ENCODE results near the gene LTBP1. TPM values are rescaled to one million over a fixed set of nuclear protein-coding genes. Genes with fewer than 3 reads are reported as not detected.

The LTBP1 gene
- polyA plus RNA-seq, 3 donors from 2014 or later: 0.58 to 2.0 TPM; not detected in 1

DNA sequence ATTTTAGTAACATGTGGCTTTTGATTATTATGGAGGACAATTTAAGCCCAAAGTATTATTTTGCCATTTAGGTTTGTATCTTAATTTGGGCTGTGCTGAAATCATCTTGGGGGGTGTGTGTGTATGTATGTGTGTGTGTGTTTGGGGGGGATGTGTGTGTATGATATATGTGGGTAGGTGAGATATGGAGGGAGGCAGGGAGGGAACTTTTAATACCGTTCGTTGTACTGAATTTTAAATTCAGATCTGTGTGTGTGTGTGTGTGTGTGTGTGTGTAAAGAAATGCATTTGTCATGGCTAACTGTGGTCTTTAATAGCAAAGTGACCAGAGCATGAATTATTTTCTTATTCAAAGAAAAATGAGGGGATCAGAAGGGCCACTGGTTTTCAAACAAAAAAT is 113.7 kb downstream of the LTBP1 start:
- Mint-ChIP-seq H3K4me3 (no peak overlapping the region), H3K9me3 (no peaks in the 10 kb centered on the region), H3K36me3 (no peaks in the 10 kb centered on the region), H3K4me1 (no peaks in the 10 kb centered on the region), H3K27ac (no peak overlapping the region), H3K27me3 (ENCODE audit: low read depth in 3 of 3) (peaks cover 0 to 4% (median 2%) of the 10 kb centered on the region in 3 donors)
- DNase-seq: no peak

DNA sequence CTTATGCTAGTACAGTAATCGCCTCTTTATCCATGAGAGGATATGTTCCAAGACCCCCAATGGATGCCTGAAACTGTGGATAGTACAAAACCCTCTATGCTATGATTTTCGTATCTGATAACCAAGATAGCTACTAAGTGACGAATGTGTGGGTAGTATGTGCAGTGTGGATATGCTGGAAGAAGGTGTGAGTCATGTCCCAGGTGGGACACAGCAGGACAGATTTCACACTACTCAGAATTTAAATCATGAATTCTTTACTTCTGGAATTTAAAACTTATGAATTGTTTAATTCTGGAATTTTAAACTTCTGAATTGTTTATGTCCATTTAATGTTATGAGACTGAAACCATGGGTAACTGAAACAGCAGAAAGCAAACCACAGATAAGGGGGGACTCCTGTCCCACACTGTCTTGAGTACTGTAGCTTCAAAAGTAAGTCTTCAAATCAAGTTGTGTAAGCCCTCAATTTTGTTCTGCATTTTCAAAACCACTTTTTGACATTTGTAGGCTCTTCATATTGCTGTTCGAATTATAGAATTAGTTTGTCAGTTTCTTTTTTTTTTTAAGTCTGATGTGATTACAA is 116.0 kb downstream of the LTBP1 start:
- no peaks in the 10 kb centered on the region for H3K9me3 Mint-ChIP-seq
- peaks cover 2 to 4% (median 3%) of the 10 kb centered on the region in 3 donors for H3K27me3 Mint-ChIP-seq (ENCODE audit: low read depth in 3 of 3)
- DNase-seq: no peak
- no peaks in the 10 kb centered on the region for H3K4me1 Mint-ChIP-seq
- H3K4me3 Mint-ChIP-seq: no peak overlapping the region
- no peaks in the 10 kb centered on the region for H3K36me3 Mint-ChIP-seq
- no peak overlapping the region for H3K27ac Mint-ChIP-seq

DNA sequence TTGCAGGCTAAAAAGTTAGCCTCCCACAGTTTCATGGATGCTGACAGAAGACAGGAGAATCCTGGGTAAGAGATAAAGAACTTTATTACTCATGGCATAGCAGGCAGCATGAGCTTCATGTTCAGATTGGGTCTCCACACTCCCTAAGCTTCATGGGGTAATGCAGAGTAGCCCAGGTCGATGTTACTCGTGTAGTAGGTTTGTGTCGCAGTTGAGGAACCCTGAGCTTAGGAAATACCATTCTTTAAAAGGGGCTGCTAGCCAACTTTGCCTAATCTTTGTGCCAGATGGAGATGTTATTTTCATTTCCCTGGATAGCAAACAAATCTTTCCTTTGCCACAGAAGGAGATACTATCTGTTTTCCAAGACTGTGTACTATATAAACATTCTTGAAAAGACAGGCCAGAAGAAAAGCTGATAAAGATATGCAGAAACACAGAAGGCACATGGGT is 117.6 kb downstream of the LTBP1 start:
- no peak for DNase-seq
- no peak overlapping the region for H3K4me3 Mint-ChIP-seq
- H3K4me1 Mint-ChIP-seq: no peaks in the 10 kb centered on the region
- H3K36me3 Mint-ChIP-seq: no peaks in the 10 kb centered on the region
- no peak overlapping the region for H3K27ac Mint-ChIP-seq
- H3K9me3 Mint-ChIP-seq: no peaks in the 10 kb centered on the region
- H3K27me3 Mint-ChIP-seq (ENCODE audit: low read depth in 3 of 3): peaks cover 2 to 3% (median 2%) of the 10 kb centered on the region in 3 donors

DNA sequence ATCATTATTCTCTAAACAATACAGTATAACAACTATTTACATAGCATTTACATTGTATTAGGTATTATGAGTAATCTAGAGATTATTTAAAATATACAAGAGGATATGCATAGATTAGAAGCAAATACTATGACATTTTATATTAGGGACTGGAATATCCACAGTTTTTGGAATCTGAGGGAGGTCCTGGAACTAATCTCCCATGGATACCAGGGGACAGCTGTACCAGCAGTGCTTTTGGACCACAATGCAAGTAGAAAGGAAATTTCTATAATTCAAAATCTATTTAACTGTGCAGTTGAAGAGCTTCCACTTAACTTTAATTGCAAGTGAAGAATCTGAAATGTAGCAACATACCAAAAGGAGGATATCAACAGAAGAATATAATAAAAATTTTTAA is 120.8 kb downstream of the LTBP1 start:
- H3K36me3 Mint-ChIP-seq: no peaks in the 10 kb centered on the region
- DNase-seq: no peak
- no peak overlapping the region for H3K4me3 Mint-ChIP-seq
- H3K27ac Mint-ChIP-seq: no peak overlapping the region
- no peaks in the 10 kb centered on the region for H3K4me1 Mint-ChIP-seq
- H3K27me3 Mint-ChIP-seq (ENCODE audit: low read depth in 3 of 3): peaks cover 2 to 7% (median 2%) of the 10 kb centered on the region in 3 donors
- H3K9me3 Mint-ChIP-seq: no peaks in the 10 kb centered on the region

DNA sequence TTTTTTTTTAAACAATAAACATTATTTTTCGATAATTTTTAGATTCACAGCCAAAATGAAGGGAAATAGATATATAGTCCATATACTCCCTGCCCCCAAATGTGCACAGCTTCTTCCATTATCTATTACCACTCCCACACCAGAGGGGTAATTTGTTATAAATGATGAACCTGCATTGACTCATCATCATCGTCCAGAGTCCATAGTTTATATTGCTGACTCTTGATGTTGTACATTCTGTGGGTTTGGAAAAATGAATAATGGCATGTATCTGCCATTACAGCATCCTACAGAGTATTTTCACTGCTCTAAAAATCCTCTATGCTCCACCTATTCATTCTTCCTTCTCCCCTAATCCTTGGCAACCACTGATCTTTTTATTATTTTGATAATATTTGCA is 121.5 kb downstream of the LTBP1 start:
- Mint-ChIP-seq H3K9me3 (no peaks in the 10 kb centered on the region), H3K27me3 (ENCODE audit: low read depth in 3 of 3) (peaks cover 2 to 7% (median 2%) of the 10 kb centered on the region in 3 donors), H3K4me1 (no peaks in the 10 kb centered on the region), H3K4me3 (no peak overlapping the region), H3K27ac (no peak overlapping the region), H3K36me3 (no peaks in the 10 kb centered on the region)
- DNase-seq: no peak

DNA sequence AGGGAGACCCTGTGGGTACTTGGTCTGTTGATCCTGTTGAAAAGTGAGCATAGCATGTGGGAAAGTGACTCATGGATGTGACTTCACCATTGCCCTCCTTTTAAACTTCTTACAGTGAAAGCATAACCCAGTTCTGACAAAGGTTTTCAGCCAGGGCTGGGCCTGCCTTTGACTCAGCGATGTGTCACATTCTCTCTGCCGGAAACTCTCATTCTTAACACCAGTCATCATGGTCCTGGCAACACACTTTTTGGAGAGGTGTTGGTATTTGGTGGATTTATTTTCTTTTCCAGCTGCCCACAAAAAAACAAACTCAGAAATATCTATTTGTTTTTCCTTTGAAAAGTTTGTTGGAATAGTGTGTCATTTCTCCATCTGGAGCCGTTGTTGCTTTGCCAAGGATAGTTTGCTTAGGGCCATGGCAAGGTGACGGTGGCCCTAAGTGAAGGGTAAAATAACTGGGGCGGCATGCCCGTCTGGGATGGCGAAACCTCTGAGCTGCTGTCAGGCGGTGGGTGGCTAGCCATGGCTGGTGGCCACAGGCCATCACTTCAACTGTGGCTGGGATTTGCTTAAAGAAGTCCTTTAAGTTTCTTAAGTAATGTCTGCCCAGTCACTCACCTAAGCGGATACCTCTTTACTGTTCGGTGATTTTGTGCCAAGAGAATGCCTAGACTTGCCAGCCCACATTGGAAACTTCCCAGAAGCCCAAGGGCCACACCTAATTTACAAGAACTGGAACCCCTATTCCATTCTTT is 123.3 kb downstream of the LTBP1 start:
- H3K9me3 Mint-ChIP-seq: no peaks in the 10 kb centered on the region
- H3K27ac Mint-ChIP-seq: peak overlapping the region in 2 of 6 donors; percentile 43 to 45
- no peak overlapping the region for H3K4me3 Mint-ChIP-seq
- H3K36me3 Mint-ChIP-seq: no peaks in the 10 kb centered on the region
- DNase-seq: peak in 1 of 3 donors; percentile 14
- H3K4me1 Mint-ChIP-seq: no peaks in the 10 kb centered on the region
- peaks cover 2 to 7% (median 4%) of the 10 kb centered on the region in 3 donors for H3K27me3 Mint-ChIP-seq (ENCODE audit: low read depth in 3 of 3)

DNA sequence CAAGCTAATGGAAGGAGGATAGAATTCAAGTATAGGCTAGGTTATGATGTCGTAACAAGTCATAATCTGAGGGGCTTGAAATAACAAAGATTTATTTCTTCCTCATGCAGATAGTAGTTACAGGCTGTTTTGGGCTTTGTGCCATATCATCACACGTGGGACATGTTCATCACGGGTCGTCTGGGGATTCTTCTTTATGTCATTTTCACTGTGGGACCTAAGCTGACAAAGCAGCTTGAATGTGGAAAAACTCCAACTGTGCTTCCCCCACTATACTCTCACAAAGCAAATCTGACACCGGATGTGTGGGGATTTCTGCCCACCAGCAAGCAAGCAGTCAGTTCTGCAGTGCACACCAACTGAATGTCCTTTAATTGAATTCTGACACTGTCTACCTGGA is 124.8 kb downstream of the LTBP1 start:
- no peak for DNase-seq
- Mint-ChIP-seq H3K9me3 (no peaks in the 10 kb centered on the region), H3K27ac (no peak overlapping the region), H3K36me3 (no peaks in the 10 kb centered on the region), H3K4me1 (no peaks in the 10 kb centered on the region), H3K27me3 (ENCODE audit: low read depth in 3 of 3) (peaks cover 4 to 7% (median 5%) of the 10 kb centered on the region in 3 donors), H3K4me3 (no peak overlapping the region)

DNA sequence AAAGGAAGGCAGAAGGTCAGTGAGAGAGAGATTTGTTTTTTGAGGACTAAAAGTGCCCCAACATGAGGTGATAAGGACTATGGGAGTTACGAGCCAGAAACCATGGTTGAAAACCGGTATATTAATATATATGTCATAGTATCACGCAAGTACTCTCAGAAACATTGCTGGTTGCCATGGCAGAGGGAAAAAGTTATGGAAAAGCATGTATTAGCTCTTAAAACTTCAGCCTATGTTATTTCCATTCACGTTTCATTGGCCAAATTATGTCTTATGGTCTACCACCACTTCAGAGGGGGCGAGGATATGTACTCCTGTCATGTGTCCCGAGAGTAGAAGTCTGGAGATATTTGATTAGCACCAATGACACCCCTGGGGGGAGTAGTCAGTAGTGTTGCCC is 125.9 kb downstream of the LTBP1 start:
- Mint-ChIP-seq H3K4me1 (peaks cover 0 to 7% of the 10 kb centered on the region in 2 donors), H3K36me3 (no peaks in the 10 kb centered on the region), H3K4me3 (no peak overlapping the region), H3K27me3 (ENCODE audit: low read depth in 3 of 3) (peaks cover 4 to 5% (median 5%) of the 10 kb centered on the region in 3 donors), H3K27ac (no peak overlapping the region), H3K9me3 (no peaks in the 10 kb centered on the region)
- DNase-seq: no peak

DNA sequence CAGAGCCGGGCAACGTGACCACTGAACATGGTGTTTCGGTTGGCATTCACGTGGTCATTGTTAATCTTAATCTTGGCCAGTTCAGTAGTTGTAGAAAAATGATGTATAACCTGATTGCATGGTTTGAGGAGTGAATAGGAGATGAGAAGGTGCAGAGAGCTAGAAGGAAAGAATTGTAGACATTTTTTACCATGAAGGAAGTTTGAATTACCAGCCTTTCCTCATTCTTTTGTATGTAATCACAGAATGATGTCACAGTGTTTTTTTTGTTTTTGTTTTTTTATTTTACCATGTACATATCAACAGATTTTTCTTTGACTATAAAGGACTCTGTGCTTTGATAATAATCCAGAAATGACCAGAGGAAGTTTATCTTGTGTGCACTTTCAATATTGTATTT is 126.3 kb downstream of the LTBP1 start:
- no peak overlapping the region for H3K4me3 Mint-ChIP-seq

DNA sequence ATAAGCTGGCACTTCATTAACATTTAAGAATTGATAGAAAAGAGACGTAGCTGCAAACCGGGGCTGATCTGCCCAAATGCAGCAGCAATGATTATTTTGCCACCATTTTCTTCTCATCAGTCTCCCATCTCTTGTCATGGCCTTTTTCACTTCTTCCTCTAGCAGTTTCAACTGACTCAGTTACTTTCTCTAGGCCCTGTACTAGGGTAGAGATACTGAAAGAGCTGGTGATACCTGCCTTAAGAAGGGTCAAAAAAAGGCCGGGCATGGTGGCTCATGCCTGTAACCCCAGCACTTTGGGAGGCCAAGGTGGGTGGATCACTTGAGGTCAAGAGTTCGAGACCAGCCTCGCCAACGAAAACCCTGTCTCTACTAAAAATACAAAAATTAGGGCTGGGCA is 127.4 kb downstream of the LTBP1 start:
- Mint-ChIP-seq H3K27ac (no peak overlapping the region), H3K27me3 (ENCODE audit: low read depth in 3 of 3) (peaks cover 4 to 5% (median 4%) of the 10 kb centered on the region in 3 donors), H3K36me3 (no peaks in the 10 kb centered on the region), H3K4me3 (no peak overlapping the region), H3K4me1 (peaks cover 2 to 14% of the 10 kb centered on the region in 2 donors), H3K9me3 (no peaks in the 10 kb centered on the region)
- no peak for DNase-seq

More for the DNA sequence above, 126.3 kb downstream of the LTBP1 start:
- DNase-seq: no peak
- no peaks in the 10 kb centered on the region for H3K36me3 Mint-ChIP-seq
- no peak overlapping the region for H3K27ac Mint-ChIP-seq
- H3K4me1 Mint-ChIP-seq: peaks cover 2 to 11% of the 10 kb centered on the region in 2 donors
- H3K27me3 Mint-ChIP-seq (ENCODE audit: low read depth in 3 of 3): peaks cover 4 to 5% (median 4%) of the 10 kb centered on the region in 3 donors
- H3K9me3 Mint-ChIP-seq: no peaks in the 10 kb centered on the region

DNA sequence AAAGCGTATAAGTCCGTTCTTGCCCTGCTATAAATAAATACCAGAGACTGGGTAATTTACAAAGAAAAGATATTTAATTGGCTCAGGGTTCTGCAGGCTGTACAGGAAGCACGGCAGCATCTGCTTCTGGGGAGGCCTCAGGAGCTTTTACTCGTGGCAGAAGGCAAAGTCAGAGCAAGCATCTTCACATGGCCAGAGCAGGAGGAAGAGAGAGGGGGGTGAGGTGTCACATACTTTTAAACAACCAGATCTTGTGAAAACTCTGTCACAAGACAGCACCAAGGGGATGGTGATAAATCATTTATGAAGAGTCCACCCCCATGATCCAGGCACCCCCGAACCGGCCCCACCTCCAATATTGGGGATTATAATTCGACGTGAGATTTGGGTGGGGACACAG is 130.6 kb downstream of the LTBP1 start:
- Mint-ChIP-seq H3K4me3 (peak overlapping the region in 1 of 5 donors; percentile 72), H3K9me3 (no peaks in the 10 kb centered on the region), H3K36me3 (no peaks in the 10 kb centered on the region), H3K27ac (peak overlapping the region in 1 of 6 donors; percentile 39), H3K4me1 (peaks cover 2 to 14% of the 10 kb centered on the region in 2 donors), H3K27me3 (ENCODE audit: low read depth in 3 of 3) (peaks cover 3 to 4% (median 4%) of the 10 kb centered on the region in 3 donors)
- DNase-seq: no peak

DNA sequence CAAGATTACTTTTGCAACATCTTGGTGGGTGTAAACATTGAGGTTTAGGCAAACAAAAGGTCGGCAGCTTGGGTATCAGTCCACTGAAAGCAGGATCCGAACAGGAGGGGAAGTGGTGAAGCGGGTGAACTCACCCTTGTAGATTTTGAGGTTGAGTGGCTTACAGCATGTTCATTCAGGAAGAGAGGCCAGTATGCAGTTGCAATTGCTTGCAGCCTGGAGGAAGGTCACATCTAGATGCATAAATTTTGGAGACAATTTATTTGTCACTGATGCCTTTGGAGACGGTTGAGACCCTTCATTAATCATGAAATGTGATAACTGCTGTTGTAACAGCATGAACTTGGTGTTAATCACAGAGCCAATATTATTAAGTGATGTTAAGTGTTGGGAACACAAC is 131.1 kb downstream of the LTBP1 start:
- peak in 1 of 3 donors; percentile 5 for DNase-seq
- Mint-ChIP-seq H3K27ac (peak overlapping the region in 1 of 6 donors; percentile 39), H3K4me1 (peaks cover 2 to 14% of the 10 kb centered on the region in 2 donors), H3K9me3 (no peaks in the 10 kb centered on the region), H3K4me3 (peak overlapping the region in 1 of 5 donors; percentile 72), H3K36me3 (no peaks in the 10 kb centered on the region), H3K27me3 (ENCODE audit: low read depth in 3 of 3) (peaks cover 2 to 4% (median 3%) of the 10 kb centered on the region in 3 donors)

DNA sequence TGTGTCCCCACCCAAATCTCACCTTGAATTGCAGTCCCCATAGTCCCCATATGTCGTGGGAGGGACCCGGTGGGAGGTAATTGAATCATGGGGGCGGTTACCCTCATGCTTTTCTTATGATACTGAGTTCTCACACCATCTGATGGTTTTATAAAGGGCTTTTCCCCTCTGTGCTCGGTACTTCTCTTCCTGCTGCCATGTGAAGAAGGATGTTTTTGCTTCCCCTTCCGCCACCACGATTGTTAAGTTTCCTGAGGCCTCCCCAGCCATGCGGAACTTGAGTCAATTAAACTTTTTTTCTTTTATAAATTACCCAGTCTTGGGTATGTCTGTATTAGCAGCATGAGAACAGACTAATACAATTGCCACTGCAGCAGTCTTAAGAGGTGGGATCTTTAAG is 134.9 kb downstream of the LTBP1 start:
- no peaks in the 10 kb centered on the region for H3K36me3 Mint-ChIP-seq
- DNase-seq: no peak
- H3K27ac Mint-ChIP-seq: no peak overlapping the region
- no peak overlapping the region for H3K4me3 Mint-ChIP-seq
- H3K27me3 Mint-ChIP-seq (ENCODE audit: low read depth in 3 of 3): peaks cover 0 to 6% (median 2%) of the 10 kb centered on the region in 3 donors
- H3K9me3 Mint-ChIP-seq: no peaks in the 10 kb centered on the region
- peaks cover 2 to 14% of the 10 kb centered on the region in 2 donors for H3K4me1 Mint-ChIP-seq

DNA sequence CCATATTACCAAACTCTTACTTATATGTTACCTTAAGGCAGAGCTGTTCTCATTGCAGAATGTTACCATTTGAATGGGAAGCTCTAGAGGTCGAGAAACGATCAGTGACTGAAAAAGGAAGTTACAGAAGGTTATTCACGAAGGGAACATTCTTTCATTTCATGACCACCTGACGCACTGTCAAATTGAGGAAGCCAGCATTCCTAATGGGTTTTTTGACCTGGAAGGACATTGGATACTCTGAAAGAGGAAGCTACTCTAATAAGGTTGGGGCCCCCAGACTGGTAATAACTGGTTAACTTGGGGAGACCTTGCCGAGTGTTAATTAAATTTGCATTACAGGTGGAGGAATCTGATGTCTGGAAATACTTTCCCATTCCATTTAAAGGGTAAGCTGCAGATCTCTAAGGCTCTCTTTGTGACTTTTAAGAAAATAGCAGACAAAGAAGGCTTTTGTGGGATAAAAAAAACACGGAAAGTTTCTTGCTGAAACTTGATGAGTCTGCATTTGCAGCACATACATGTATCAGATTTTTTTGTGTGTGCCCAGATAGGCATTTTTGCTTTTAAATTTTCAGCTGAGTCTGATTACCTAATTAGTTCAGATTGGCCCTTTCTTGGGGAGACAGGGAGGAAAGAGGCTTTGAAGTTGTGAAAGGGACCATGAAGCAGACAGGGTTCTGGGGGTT is 137.1 kb downstream of the LTBP1 start:
- Mint-ChIP-seq H3K27me3 (ENCODE audit: low read depth in 3 of 3) (peaks cover 0 to 10% (median 5%) of the 10 kb centered on the region in 3 donors), H3K27ac (no peak overlapping the region), H3K4me1 (no peaks in the 10 kb centered on the region), H3K9me3 (no peaks in the 10 kb centered on the region), H3K36me3 (no peaks in the 10 kb centered on the region), H3K4me3 (no peak overlapping the region)
- DNase-seq: no peak

Measured in immature natural killer cell (primary cell).